GM23338 (cell line): Measurements from ENCODE around the gene SLC9C1. TPM values are rescaled to one million over a fixed set of nuclear protein-coding genes. Genes with fewer than 3 reads are reported as not detected.
A peak's percentile ranks its signal among the peaks of the same experiment; 100 is the strongest.

Source experiments
- ATAC-seq: fragments of 200-7000 bp; cut with Tn5 transposase; 3 replicates; pipeline ENCODE4 v1.9.1; 2020
- DNase-seq: peaks from one replicate; pipeline ENCODE4 v3.0.0-alpha.2; 2015; ENCODE audit warnings: low spot score
- H2AFZ ChIP-seq: fragments of 200-600 bp; sonication (generic); 2 replicates; pipeline ENCODE4 v1.8.0; 2016; ENCODE audit warnings: antibody characterized with exemption, mild to moderate bottlenecking, moderate library complexity
- H3F3A ChIP-seq: fragments of 200-600 bp; sonication (generic); replicated peaks from 2 replicates; pipeline ENCODE4 v1.8.0; 2017; ENCODE audit warnings: antibody characterized with exemption, mixed run types, low read depth
- H3K27ac ChIP-seq: fragments of 200-600 bp; sonication (generic); 2 replicates; pipeline ENCODE4 v1.6.1; 2016; ENCODE audit warnings: low read depth
- H3K27me3 ChIP-seq: fragments of 200-600 bp; sonication (generic); 2 replicates; pipeline ENCODE4 v1.8.0; 2016; ENCODE audit warnings: mild to moderate bottlenecking, mixed run types, moderate library complexity; ENCODE audit not compliant: insufficient read depth
- H3K36me3 ChIP-seq: fragments of 200-600 bp; sonication (generic); 2 replicates; pipeline ENCODE4 v1.8.0; 2016; ENCODE audit warnings: mild to moderate bottlenecking; ENCODE audit not compliant: insufficient read depth
- H3K4me1 ChIP-seq: fragments of 200-600 bp; sonication (generic); 2 replicates; pipeline ENCODE4 v1.8.0; 2016; ENCODE audit warnings: mild to moderate bottlenecking, moderate library complexity; ENCODE audit not compliant: insufficient read depth
- H3K4me2 ChIP-seq: fragments of 200-600 bp; sonication (generic); 2 replicates; pipeline ENCODE4 v1.7.1; 2017; ENCODE audit warnings: mixed run types
- H3K4me3 ChIP-seq: fragments of 200-600 bp; sonication (generic); 2 replicates; pipeline ENCODE4 v1.6.1; 2016; ENCODE audit warnings: mixed run types
- H3K79me2 ChIP-seq: fragments of 200-600 bp; sonication (generic); replicated peaks from 2 replicates; pipeline ENCODE4 v1.8.0; 2017; ENCODE audit warnings: mild to moderate bottlenecking; ENCODE audit not compliant: insufficient read depth
- H3K9me2 ChIP-seq: fragments of 200-600 bp; sonication (generic); 2 replicates; pipeline ENCODE4 v1.8.0; 2017; ENCODE audit not compliant: insufficient read depth
- H4K20me1 ChIP-seq: fragments of 200-600 bp; sonication (generic); replicated peaks from 2 replicates; pipeline ENCODE4 v1.8.0; 2017; ENCODE audit warnings: mild to moderate bottlenecking; ENCODE audit not compliant: insufficient read depth
- H3K27ac Mint-ChIP-seq: 2 replicates; pipeline ENCODE4 v1.8.0; 2020; ENCODE audit warnings: inconsistent platforms, mild to moderate bottlenecking, moderate library complexity, mixed read lengths
- H3K27me3 Mint-ChIP-seq: 3 replicates; pipeline ENCODE4 v1.8.0; 2022; ENCODE audit warnings: low read depth, mild to moderate bottlenecking, moderate library complexity, mixed read lengths, inconsistent platforms; ENCODE audit not compliant: insufficient read depth, poor library complexity
- H3K36me3 Mint-ChIP-seq: 3 replicates; pipeline ENCODE4 v1.8.0; 2021; ENCODE audit warnings: low read depth, mild to moderate bottlenecking, inconsistent platforms, moderate library complexity, mixed read lengths
- H3K4me1 Mint-ChIP-seq: 3 replicates; pipeline ENCODE4 v1.8.0; 2020; ENCODE audit warnings: mild to moderate bottlenecking, inconsistent platforms, mixed read lengths
- H3K4me3 Mint-ChIP-seq: 3 replicates; pipeline ENCODE4 v1.8.0; 2021; ENCODE audit warnings: moderate library complexity, mild to moderate bottlenecking, inconsistent platforms, mixed read lengths
- H3K9me3 Mint-ChIP-seq: 3 replicates; pipeline ENCODE4 v1.8.0; 2020; ENCODE audit warnings: moderate library complexity, mild to moderate bottlenecking, inconsistent platforms, mixed read lengths
- ETS1 ChIP-seq: IDR thresholded peaks from 2 replicates; pipeline ENCODE4 v1.6.1; 2016; ENCODE audit warnings: antibody characterized with exemption
- EZH2phosphoT487 ChIP-seq: fragments of 200-600 bp; sonication (generic); IDR thresholded peaks from one replicate; pipeline ENCODE4 v1.8.1; 2018; ENCODE audit warnings: antibody characterized with exemption; ENCODE audit not compliant: unreplicated experiment
- JUNB ChIP-seq: IDR thresholded peaks from one replicate; pipeline ENCODE4 v1.6.1; 2016; ENCODE audit warnings: antibody characterized with exemption; ENCODE audit not compliant: unreplicated experiment
- POLR2AphosphoS5 ChIP-seq: IDR thresholded peaks from 2 replicates; pipeline ENCODE4 v1.6.1; 2016; ENCODE audit warnings: antibody characterized with exemption, low read depth
- REST ChIP-seq: IDR thresholded peaks from one replicate; pipeline ENCODE4 v1.6.1; 2018; ENCODE audit warnings: antibody characterized with exemption; ENCODE audit not compliant: unreplicated experiment
- STAT1 ChIP-seq: IDR thresholded peaks from one replicate; pipeline ENCODE4 v1.6.1; 2016; ENCODE audit warnings: antibody characterized with exemption; ENCODE audit not compliant: unreplicated experiment
- ZNF114 ChIP-seq: fragments of 250-450 bp; sonication (Bioruptor Pico); IDR thresholded peaks from 2 replicates; pipeline ENCODE4 v1.5.0; 2020; ENCODE audit warnings: mild to moderate bottlenecking, moderate library complexity
- ZNF331 ChIP-seq: fragments of 250-450 bp; sonication (Bioruptor Pico); IDR thresholded peaks from 2 replicates; pipeline ENCODE4 v1.5.0; 2020; ENCODE audit warnings: low read depth, mild to moderate bottlenecking, moderate library complexity
- polyA plus RNA-seq: library from polyadenylated mRNA; unstranded; fragments of >200 nt; fragmentation: Nextera tagmentation; extraction: Ambion mirVana; gene quantifications from 2 replicates; pipeline ENCODE4 v1.2.1, GENCODE V29; 2016
- total RNA-seq: library from RNA; depleted of rRNA; stranded (reverse); fragments of >200 nt; shearing (Covaris generic); gene quantifications from 2 replicates; pipeline ENCODE4 v1.2.3, GENCODE V29; 2014
- TF ChIP-seq, protein P1 (sequence below), 2 experiments: fragments of 200-600 bp in 1 of 2; sonication (generic) in 1 of 2; conservative IDR thresholded peaks; 2 replicates each; pipeline versions ENCODE4 v1.5.1 to v1.6.1; 2016 to 2017; ENCODE audit warnings: antibody characterized with exemption in 2 of 2, low read depth in 2 of 2, mild to moderate bottlenecking in 2 of 2, moderate library complexity in 1 of 2

Gene SLC9C1
- total and polyA plus RNA-seq, 2 experiments from 2014 or later: 0.97 to 1.8 TPM

- H3K27ac ChIP-seq: no peak overlapping the region
- no peak overlapping the region for H2AFZ ChIP-seq
- no peaks in the 10 kb centered on the region for H3K27me3 ChIP-seq
- H3K4me3 ChIP-seq: no peak overlapping the region
- H4K20me1 ChIP-seq: no peaks in the 10 kb centered on the region
- ATAC-seq: no peak
- peaks cover 32% of the 10 kb centered on the region for H3K4me1 ChIP-seq
- no peaks in the 10 kb centered on the region for H3K36me3 ChIP-seq
- H3K27me3 Mint-ChIP-seq: peaks cover 16% of the 10 kb centered on the region
- peaks cover 61% of the 10 kb centered on the region for H3K79me2 ChIP-seq
- peak overlapping the region; percentile 19; the same call in 1 of the 3 replicates for H3K4me3 Mint-ChIP-seq
- peaks cover 5% of the 10 kb centered on the region; the same call in 2 of the 3 replicates for H3K9me3 Mint-ChIP-seq
- H3K9me2 ChIP-seq: no peaks in the 10 kb centered on the region
- no peak for DNase-seq
- H3K27ac Mint-ChIP-seq: no peak overlapping the region
- TF ChIP-seq JUNB (no peak), STAT1 (no peak), REST (no peak), EZH2phosphoT487 (no peak), ZNF114 (CRISPR knock-in tag) (no peak), POLR2AphosphoS5 (no peak), ZNF331 (no peak), ETS1 (no peak)
- TF ChIP-seq, protein P1, sequence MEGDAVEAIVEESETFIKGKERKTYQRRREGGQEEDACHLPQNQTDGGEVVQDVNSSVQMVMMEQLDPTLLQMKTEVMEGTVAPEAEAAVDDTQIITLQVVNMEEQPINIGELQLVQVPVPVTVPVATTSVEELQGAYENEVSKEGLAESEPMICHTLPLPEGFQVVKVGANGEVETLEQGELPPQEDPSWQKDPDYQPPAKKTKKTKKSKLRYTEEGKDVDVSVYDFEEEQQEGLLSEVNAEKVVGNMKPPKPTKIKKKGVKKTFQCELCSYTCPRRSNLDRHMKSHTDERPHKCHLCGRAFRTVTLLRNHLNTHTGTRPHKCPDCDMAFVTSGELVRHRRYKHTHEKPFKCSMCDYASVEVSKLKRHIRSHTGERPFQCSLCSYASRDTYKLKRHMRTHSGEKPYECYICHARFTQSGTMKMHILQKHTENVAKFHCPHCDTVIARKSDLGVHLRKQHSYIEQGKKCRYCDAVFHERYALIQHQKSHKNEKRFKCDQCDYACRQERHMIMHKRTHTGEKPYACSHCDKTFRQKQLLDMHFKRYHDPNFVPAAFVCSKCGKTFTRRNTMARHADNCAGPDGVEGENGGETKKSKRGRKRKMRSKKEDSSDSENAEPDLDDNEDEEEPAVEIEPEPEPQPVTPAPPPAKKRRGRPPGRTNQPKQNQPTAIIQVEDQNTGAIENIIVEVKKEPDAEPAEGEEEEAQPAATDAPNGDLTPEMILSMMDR (conservative IDR thresholded peaks at IDR 0.05; ENCODE audit: low read depth in 2 of 2): no peak
- no peak overlapping the region for H3K4me2 ChIP-seq
- peaks cover 30% of the 10 kb centered on the region for H3K4me1 Mint-ChIP-seq
- peaks cover 32% of the 10 kb centered on the region for H3K36me3 Mint-ChIP-seq
- no peaks in the 10 kb centered on the region for H3F3A ChIP-seq
Measured at GRCh38 chr3:112331851-112332250, 37.8 kb upstream of the SLC9C1 start.

- H3K27me3 ChIP-seq: no peaks in the 10 kb centered on the region
- H3K27ac ChIP-seq: no peak overlapping the region
- no peaks in the 10 kb centered on the region for H3K9me2 ChIP-seq
- DNase-seq (peak; percentile 77), ATAC-seq (peak; percentile 90)
- no peak overlapping the region for H3K4me2 ChIP-seq
- peaks cover 5% of the 10 kb centered on the region; the same call in 2 of the 3 replicates for H3K9me3 Mint-ChIP-seq
- H3K4me3 ChIP-seq: no peak overlapping the region
- H3K27ac Mint-ChIP-seq: no peak overlapping the region
- no peak overlapping the region for H2AFZ ChIP-seq
- no peaks in the 10 kb centered on the region for H3F3A ChIP-seq
- H3K4me1 Mint-ChIP-seq: peaks cover 12% of the 10 kb centered on the region
- no peak overlapping the region for H3K4me3 Mint-ChIP-seq
- H3K4me1 ChIP-seq: peaks cover 9% of the 10 kb centered on the region
- H4K20me1 ChIP-seq: no peaks in the 10 kb centered on the region
- H3K79me2 ChIP-seq: peaks cover 19% of the 10 kb centered on the region; the same call in 1 of the 2 replicates
- H3K36me3 Mint-ChIP-seq: peaks cover 6% of the 10 kb centered on the region; the same call in 1 of the 3 replicates
- H3K36me3 ChIP-seq: no peaks in the 10 kb centered on the region
- peaks cover 3% of the 10 kb centered on the region for H3K27me3 Mint-ChIP-seq
- TF ChIP-seq ETS1 (no peak), ZNF114 (CRISPR knock-in tag) (no peak), REST (no peak), JUNB (no peak), STAT1 (no peak), ZNF331 (no peak)
- TF ChIP-seq, protein P1 (conservative IDR thresholded peaks at IDR 0.05; ENCODE audit: low read depth in 2 of 2): peak; percentile 76 to 79
Measured at GRCh38 chr3:112327371-112327951, 33.4 kb upstream of the SLC9C1 start.
